D721Med (cell line): ENCODE results near the gene BLOC1S1.
A peak's percentile ranks its signal among the peaks of the same experiment; 100 is the strongest.

Experiments
- DNase-seq: peaks from one replicate; pipeline ENCODE4 v3.0.0; 2011; ENCODE audit warnings: low spot score; ENCODE audit not compliant: insufficient read length
- FAIRE-seq: peaks from 2 replicates; lab custom pipeline; 2011; peaks lifted over from hg19 to GRCh38; lab: Jason Lieb, UNC
- CTCF ChIP-seq: IDR thresholded peaks from 2 replicates; pipeline ENCODE4 v1.5.1; 2012; ENCODE audit warnings: mild to moderate bottlenecking, control low read depth; ENCODE audit not compliant: insufficient read depth; ENCODE audit errors: missing control alignments

Gene BLOC1S1

DNA sequence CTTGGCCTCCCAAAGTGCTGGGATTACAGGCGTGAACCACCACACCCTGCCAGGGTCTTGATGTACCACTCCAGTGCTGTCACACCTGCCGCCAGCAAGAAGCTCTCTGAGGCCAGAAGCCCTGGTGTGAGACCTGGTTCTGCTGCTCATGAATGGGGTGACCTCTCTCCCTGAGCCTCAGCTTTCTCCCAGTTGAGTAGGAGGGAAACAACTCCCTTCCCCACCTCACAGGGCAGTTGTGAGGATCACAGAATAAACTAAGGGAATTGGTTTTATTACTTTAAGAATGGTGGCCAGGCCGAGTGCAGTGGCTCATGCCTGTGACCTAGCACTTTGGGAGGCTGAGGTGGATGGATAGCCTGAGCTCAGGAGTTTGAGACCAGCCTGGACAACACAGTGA is 18.7 kb downstream of the BLOC1S1 start:
- no peak for DNase-seq
- no peak for TF ChIP-seq CTCF
- FAIRE-seq: no peak

GRCh38 chr12:55736076-55736475 is 20.2 kb downstream of the BLOC1S1 start:
- DNase-seq: no peak
- no peak for FAIRE-seq
- no peak for TF ChIP-seq CTCF

DNA sequence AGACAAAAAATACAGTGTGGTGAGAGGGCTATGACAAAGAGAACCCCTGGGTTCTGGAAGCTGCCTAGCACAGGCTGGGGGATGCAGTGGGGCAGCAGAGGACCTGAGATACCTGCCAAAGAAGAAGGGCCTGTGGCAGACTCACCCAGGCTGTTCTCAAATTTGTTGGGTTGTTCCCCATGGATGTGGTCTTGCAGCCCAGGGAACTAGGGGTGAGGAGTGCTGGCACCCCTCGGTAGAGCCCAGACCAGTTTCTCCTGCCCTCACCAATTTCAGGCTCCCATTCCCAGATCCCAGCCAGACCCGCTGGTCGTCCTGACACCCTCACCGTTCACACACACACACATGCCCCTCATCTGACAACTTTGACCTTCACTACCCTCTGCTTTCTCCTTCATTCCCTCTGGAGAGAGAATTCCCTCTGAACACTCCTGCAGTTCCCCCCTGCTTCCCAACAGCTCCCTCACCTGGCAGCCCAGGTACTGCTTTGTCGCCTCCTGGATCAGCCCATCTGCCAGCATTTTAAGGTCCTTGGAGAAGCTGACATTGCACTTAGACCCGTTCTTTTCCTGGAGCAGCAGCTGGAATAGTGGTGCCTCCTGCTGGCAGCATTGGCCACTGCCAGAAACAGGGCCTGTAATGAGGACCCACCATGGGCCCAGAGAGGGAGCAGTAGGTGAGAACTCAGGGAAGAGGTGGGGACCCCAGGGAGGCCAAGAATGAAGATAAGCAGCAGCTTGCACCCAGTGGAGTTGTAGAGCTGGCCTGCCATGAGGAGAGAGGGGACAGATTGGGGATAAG is 21.1 kb downstream of the BLOC1S1 start:
- TF ChIP-seq CTCF: peak; percentile 79
- DNase-seq: no peak
- no peak for FAIRE-seq

- TF ChIP-seq CTCF: no peak
- no peak for FAIRE-seq
- no peak for DNase-seq
Observed at GRCh38 chr12:55737581-55738122, 21.8 kb downstream of the BLOC1S1 start.

- peak; percentile 88 for TF ChIP-seq CTCF
- FAIRE-seq: peak; percentile 72
- no peak for DNase-seq
Observed at GRCh38 chr12:55738123-55739024, 22.5 kb downstream of the BLOC1S1 start.

DNA sequence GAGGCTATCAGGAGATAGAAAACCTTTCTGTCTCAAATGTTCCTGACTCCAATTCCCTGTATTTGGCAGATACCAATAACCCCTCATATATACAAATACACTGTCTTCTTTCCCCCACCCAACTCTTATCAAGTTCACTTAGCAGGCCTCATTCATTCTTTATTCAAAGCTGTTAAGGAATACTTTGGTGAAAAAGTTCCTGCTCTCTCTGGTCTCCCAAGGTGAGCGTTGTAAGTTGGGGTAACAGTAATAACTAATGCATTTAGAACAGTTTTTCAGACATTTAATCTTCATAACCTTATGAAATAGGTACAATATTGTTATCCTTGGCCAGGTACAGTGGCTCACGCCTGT is 23.2 kb downstream of the BLOC1S1 start:
- DNase-seq: no peak
- no peak for TF ChIP-seq CTCF
- FAIRE-seq: no peak
